ENCODE results near the gene BICDL2.

Gene BICDL2

DNA sequence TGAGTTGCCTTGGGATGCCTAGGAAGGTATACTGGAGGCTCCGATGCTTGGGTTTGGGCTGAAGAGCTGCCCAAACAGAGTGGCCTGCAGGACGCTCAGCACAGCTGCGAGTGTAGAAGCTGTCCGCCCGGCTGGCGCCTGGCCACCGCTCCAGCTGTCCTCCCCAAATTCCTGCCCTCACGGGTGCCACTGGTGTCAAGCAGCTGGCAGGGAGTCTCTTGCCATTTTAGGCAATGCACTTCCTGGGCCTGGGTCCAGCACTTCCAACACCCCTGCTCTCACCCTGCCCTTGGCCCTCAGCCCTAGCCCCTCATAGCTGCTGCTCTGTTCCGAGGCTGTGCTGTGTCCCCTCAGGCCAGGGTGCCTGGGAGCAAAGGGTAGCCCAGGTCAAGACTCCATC is 51.3 kb downstream of the BICDL2 start:
- no peak for TF ChIP-seq ZNF350 (tag by site-specific recombination; IDR thresholded peaks at IDR 0.05)
- no peak for TF ChIP-seq ZNF596 (tag by site-specific recombination; IDR thresholded peaks at IDR 0.05)
- no peak for TF ChIP-seq ZNF530 (tag by site-specific recombination; IDR thresholded peaks at IDR 0.05; ENCODE audit: low read depth)
- no peak for TF ChIP-seq ZNF670 (tag by site-specific recombination; IDR thresholded peaks at IDR 0.05; ENCODE audit: low read depth)
- TF ChIP-seq ZNF221 (tag by site-specific recombination; IDR thresholded peaks at IDR 0.05; ENCODE audit: borderline replicate concordance) = no peak
- TF ChIP-seq, protein P1, sequence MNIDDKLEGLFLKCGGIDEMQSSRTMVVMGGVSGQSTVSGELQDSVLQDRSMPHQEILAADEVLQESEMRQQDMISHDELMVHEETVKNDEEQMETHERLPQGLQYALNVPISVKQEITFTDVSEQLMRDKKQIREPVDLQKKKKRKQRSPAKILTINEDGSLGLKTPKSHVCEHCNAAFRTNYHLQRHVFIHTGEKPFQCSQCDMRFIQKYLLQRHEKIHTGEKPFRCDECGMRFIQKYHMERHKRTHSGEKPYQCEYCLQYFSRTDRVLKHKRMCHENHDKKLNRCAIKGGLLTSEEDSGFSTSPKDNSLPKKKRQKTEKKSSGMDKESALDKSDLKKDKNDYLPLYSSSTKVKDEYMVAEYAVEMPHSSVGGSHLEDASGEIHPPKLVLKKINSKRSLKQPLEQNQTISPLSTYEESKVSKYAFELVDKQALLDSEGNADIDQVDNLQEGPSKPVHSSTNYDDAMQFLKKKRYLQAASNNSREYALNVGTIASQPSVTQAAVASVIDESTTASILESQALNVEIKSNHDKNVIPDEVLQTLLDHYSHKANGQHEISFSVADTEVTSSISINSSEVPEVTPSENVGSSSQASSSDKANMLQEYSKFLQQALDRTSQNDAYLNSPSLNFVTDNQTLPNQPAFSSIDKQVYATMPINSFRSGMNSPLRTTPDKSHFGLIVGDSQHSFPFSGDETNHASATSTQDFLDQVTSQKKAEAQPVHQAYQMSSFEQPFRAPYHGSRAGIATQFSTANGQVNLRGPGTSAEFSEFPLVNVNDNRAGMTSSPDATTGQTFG (tag by site-specific recombination; IDR thresholded peaks at IDR 0.05; ENCODE audit: borderline replicate concordance) = no peak
- TF ChIP-seq ZNF223 (tag by site-specific recombination; IDR thresholded peaks at IDR 0.05) = no peak
- no peak for TF ChIP-seq ZNF239 (tag by site-specific recombination; IDR thresholded peaks at IDR 0.05)
- TF ChIP-seq, protein P2, sequence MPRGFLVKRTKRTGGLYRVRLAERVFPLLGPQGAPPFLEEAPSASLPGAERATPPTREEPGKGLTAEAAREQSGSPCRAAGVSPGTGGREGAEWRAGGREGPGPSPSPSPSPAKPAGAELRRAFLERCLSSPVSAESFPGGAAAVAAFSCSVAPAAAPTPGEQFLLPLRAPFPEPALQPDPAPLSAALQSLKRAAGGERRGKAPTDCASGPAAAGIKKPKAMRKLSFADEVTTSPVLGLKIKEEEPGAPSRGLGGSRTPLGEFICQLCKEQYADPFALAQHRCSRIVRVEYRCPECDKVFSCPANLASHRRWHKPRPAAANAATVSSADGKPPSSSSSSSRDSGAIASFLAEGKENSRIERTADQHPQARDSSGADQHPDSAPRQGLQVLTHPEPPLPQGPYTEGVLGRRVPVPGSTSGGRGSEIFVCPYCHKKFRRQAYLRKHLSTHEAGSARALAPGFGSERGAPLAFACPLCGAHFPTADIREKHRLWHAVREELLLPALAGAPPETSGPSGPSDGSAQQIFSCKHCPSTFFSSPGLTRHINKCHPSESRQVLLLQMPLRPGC (tag by site-specific recombination; IDR thresholded peaks at IDR 0.05) = no peak
- TF ChIP-seq, protein P3, sequence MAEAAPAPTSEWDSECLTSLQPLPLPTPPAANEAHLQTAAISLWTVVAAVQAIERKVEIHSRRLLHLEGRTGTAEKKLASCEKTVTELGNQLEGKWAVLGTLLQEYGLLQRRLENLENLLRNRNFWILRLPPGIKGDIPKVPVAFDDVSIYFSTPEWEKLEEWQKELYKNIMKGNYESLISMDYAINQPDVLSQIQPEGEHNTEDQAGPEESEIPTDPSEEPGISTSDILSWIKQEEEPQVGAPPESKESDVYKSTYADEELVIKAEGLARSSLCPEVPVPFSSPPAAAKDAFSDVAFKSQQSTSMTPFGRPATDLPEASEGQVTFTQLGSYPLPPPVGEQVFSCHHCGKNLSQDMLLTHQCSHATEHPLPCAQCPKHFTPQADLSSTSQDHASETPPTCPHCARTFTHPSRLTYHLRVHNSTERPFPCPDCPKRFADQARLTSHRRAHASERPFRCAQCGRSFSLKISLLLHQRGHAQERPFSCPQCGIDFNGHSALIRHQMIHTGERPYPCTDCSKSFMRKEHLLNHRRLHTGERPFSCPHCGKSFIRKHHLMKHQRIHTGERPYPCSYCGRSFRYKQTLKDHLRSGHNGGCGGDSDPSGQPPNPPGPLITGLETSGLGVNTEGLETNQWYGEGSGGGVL (tag by site-specific recombination; IDR thresholded peaks at IDR 0.05) = no peak
- no peak for TF ChIP-seq ZNF155 (tag by site-specific recombination; IDR thresholded peaks at IDR 0.05)
- no peak for TF ChIP-seq ZSCAN16 (tag by site-specific recombination; IDR thresholded peaks at IDR 0.05)
- TF ChIP-seq ZNF558 (tag by site-specific recombination; IDR thresholded peaks at IDR 0.05) = no peak
- TF ChIP-seq ZNF2 (tag by site-specific recombination; IDR thresholded peaks at IDR 0.05) = no peak
- TF ChIP-seq ZNF211 (tag by site-specific recombination; IDR thresholded peaks at IDR 0.05; ENCODE audit: low read depth) = no peak
- Histone ChIP-seq H3K4me3 (ENCODE audit: low read depth, low read length) (no peak overlapping the region), H3K4me1 (ENCODE audit: control insufficient read depth, insufficient read depth, low read length) (no peaks in the 10 kb centered on the region; the same call in 1 of the 2 replicates), H3K36me3 (ENCODE audit: control insufficient read depth in 2 of 2, insufficient read depth in 1 of 2, low read length in 2 of 2) (no peaks in the 10 kb centered on the region), H3K9me3 (ENCODE audit: control insufficient read depth, insufficient read depth, low read depth, low read length) (no peaks in the 10 kb centered on the region), H3K27ac (ENCODE audit: extremely low read depth, low read depth, low read length) (no peak overlapping the region)
- ChIA-PET CTCF (interaction anchor here (1.1 to 1.9 kb wide), 2 partner anchors 23 to 59 kb away, joined by 3 to 4 read pairs; no protein-coding TSS in a partner anchor), POLR2A (interaction anchor here (0.8 kb wide), 1 partner anchor 42 kb away, joined by 3 read pairs; no protein-coding TSS in a partner anchor)

DNA sequence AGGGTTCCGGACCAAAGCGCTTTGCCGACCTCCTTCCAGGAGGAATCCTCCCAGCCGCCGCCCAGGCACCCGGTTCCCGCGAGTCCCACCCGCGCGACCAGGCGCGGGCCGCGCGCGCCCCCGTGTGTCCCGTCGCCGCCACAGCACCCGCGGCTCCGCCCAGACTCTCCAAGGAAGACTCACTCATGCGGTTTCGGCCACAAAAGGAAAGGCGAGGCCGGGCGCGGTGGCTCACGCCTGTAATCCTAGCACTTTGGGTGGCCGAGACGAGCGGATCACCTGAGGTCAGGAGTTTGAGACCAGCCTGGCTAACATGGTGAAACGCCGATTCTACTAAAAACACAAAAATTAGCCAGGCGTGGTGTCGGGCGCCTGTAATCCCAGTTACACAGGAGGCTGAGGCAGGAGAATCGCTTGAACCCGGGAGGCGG is 53.0 kb downstream of the BICDL2 start:
- H3K27ac ChIP-seq (ENCODE audit: extremely low read depth, low read depth, low read length) = no peak overlapping the region
- H3K4me1 ChIP-seq (ENCODE audit: control insufficient read depth, insufficient read depth, low read length) = no peaks in the 10 kb centered on the region; the same call in 1 of the 2 replicates
- ChIA-PET POLR2A (interaction anchor here (1.3 to 1.7 kb wide), 4 partner anchors 8 to 40 kb away, joined by 3 to 5 read pairs (median 4); partner anchors contain the start of genes HCFC1R1, THOC6 and TNFRSF12A), CTCF (interaction anchor here (0.5 to 1.6 kb wide), 8 partner anchors 23 to 568 kb away, joined by 3 to 4 read pairs (median 3); no protein-coding TSS in a partner anchor)
- H3K4me3 ChIP-seq (ENCODE audit: low read depth, low read length) = no peak overlapping the region; the same call in 1 of the 2 replicates
- peaks cover 0 to 1% of the 10 kb centered on the region in 2 experiments; a peak in 1 of 3 replicates for H3K36me3 ChIP-seq (ENCODE audit: control insufficient read depth in 2 of 2, insufficient read depth in 1 of 2, low read length in 2 of 2)
- no peaks in the 10 kb centered on the region for H3K9me3 ChIP-seq (ENCODE audit: control insufficient read depth, insufficient read depth, low read depth, low read length)
- TF ChIP-seq PRDM1 (tag by site-specific recombination; IDR thresholded peaks at IDR 0.05) = peak; percentile 77
- no peak for TF ChIP-seq ZNF169 (tag by site-specific recombination; IDR thresholded peaks at IDR 0.05)
- TF ChIP-seq ZNF792 (tag by site-specific recombination; IDR thresholded peaks at IDR 0.05) = 0 out of 2 replicates have a peak, but pooled peaks have one; percentile 33
- no peak for TF ChIP-seq HOXC10 (CRISPR knock-in tag; IDR thresholded peaks at IDR 0.05)
- TF ChIP-seq KLF8 (tag by site-specific recombination; IDR thresholded peaks at IDR 0.05) = peak; percentile 52; the same call in 1 of the 2 replicates
- peak; percentile 46 for TF ChIP-seq ZNF654 (tag by site-specific recombination; IDR thresholded peaks at IDR 0.05; ENCODE audit: low read depth)
- TF ChIP-seq ZNF830 (tag by site-specific recombination; IDR thresholded peaks at IDR 0.05; ENCODE audit: low read depth) = no peak
- TF ChIP-seq, protein P4, sequence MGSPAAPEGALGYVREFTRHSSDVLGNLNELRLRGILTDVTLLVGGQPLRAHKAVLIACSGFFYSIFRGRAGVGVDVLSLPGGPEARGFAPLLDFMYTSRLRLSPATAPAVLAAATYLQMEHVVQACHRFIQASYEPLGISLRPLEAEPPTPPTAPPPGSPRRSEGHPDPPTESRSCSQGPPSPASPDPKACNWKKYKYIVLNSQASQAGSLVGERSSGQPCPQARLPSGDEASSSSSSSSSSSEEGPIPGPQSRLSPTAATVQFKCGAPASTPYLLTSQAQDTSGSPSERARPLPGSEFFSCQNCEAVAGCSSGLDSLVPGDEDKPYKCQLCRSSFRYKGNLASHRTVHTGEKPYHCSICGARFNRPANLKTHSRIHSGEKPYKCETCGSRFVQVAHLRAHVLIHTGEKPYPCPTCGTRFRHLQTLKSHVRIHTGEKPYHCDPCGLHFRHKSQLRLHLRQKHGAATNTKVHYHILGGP (tag by site-specific recombination; IDR thresholded peaks at IDR 0.05) = no peak
- TF ChIP-seq, protein P5, sequence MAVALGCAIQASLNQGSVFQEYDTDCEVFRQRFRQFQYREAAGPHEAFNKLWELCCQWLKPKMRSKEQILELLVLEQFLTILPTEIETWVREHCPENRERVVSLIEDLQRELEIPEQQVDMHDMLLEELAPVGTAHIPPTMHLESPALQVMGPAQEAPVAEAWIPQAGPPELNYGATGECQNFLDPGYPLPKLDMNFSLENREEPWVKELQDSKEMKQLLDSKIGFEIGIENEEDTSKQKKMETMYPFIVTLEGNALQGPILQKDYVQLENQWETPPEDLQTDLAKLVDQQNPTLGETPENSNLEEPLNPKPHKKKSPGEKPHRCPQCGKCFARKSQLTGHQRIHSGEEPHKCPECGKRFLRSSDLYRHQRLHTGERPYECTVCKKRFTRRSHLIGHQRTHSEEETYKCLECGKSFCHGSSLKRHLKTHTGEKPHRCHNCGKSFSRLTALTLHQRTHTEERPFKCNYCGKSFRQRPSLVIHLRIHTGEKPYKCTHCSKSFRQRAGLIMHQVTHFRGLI (tag by site-specific recombination; IDR thresholded peaks at IDR 0.05) = no peak
- TF ChIP-seq HOXA7 (CRISPR knock-in tag; IDR thresholded peaks at IDR 0.05; ENCODE audit: borderline replicate concordance) = no peak
- no peak for TF ChIP-seq FEZF1 (tag by site-specific recombination; IDR thresholded peaks at IDR 0.05)
- no peak for TF ChIP-seq ZNF555 (tag by site-specific recombination; conservative IDR thresholded peaks at IDR 0.05)
- TF ChIP-seq SP7 (tag by site-specific recombination; IDR thresholded peaks at IDR 0.05) = peak; percentile 33; the same call in 1 of the 2 replicates

All from HEK293 (cell line).